ENCODE results near the gene ANKRD45.

GRCh38 chr1:173573596-173573995 is 96.1 kb downstream of the ANKRD45 start:
- TF ChIP-seq CTCF (IDR thresholded peaks at IDR 0.05) (no peak), POLR2A (IDR thresholded peaks at IDR 0.05) (no peak)

Measured in esophagus squamous epithelium (tissue), 4 donors.